HG03558 (cell line): Measurements from ENCODE around the gene SERP2.

ENCODE experiments used
- ATAC-seq: cut with Tn5 transposase; IDR thresholded peaks from one replicate; pipeline ENCODE4 v1.9.1; 2021; ENCODE audit warnings: moderate number of reproducible peaks; ENCODE audit not compliant: unreplicated experiment; ENCODE audit errors: extremely low read depth

The SERP2 gene

DNA sequence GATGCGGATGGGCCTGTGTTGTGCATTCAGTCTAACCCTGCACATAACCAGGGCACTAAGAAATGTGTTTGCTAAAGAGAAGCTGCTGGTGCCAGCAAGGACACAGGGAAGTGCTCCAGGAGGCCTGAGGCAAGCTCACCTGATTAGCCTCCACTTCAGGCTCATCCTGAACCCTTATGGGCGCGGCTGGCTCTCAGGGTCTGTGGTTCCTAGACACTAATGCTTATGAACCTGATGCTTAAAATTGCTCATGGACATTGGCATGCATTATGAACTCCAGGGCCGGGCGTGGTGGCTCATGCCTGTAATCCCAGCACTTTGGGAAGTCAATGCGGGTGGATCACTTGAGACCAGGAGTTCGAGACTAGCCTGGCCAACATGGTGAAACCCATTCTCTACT is 34.3 kb downstream of the SERP2 start:
- ATAC-seq, result no peak

DNA sequence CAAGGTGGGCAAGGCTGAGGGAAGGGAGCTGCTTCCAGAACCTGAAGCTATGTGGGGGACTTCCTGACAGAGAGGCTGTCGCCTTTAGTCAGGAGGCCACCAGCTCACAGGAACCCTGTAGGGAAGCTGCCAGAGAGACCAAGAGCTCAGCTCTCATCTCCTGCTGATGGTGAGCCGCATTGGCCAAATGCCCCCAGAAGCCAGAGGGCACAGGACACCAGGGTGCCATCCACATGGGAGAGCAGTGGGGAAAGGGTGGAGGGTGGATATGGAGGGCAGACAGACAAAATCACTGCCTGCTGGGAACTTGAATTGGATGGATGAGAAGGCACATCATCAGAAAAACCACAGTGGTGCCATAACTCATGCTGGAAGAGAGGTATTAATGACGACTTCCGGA is 36.0 kb downstream of the SERP2 start:
- no peak for ATAC-seq

DNA sequence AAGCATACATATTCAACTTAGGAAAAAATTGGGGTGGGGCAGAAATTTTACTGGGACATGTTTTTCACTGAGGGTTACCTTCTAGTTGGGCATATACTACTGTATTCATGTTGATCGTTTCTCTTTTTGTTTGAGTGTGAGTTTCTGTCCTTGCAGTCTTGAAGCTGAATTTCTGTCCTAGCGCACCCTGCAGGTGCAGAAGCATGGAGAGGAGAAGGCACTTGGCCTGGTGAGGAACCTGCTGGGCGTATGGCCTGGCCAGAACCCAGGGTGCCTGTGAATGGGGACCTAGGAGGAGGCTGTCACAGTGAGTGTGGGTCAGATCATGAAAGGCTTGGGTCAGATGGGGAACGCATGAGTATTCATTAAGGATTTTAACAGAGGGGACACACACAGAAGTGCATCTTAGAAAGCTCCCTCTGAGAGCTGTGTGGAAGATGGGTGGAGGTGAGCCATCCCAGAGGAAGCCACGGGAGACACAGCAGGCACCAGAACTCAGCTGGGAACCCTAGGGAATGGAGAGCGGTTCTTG is 36.8 kb downstream of the SERP2 start:
- no peak for ATAC-seq

DNA sequence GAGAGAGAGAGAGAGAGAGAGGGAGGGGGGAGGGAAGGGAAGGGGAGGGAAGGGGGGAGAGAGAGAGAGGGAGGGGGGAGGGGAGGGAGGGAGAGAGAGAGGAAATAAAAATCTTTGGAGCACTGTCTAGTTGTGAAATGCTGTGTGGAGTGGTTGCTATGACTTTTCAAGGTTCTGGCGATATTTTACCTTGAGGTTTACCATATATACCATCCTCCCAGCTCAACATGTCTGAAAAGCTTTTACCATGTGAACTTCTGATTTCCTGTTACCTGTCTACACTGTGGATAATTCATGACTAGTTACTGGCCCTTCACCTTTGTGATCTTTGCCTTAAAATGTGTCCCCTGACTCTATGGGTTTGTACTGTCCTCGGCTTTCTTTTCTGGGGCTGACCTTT is 38.2 kb downstream of the SERP2 start:
- no peak for ATAC-seq

DNA sequence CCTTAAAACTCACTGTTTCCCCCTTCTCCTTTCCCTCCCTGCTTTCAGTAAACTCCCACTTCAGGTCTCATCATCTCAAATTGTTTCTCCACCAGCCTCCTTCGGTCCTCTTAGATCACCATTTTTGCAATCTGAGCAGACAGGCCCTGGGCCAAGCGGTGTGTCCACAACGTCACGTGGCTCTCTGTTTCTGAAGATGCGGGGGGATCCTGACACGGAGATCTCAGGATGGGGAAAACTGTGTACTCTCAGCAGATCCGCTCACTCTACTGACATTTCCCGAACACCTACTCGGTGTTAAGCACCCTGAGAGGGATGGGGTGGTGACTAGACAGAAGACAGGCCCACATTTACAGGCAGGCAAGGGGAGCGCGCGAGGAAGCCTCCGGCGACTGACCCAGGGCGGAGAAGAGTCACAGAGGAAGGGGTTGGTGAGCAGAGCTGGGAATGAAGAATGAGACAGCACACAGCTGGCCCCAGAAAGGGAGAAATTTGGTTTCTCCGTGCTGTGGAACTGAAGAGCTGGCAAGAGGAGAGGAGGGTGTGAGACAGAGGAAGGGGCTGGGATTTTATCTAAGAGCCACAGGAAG is 38.8 kb downstream of the SERP2 start:
- no peak for ATAC-seq

DNA sequence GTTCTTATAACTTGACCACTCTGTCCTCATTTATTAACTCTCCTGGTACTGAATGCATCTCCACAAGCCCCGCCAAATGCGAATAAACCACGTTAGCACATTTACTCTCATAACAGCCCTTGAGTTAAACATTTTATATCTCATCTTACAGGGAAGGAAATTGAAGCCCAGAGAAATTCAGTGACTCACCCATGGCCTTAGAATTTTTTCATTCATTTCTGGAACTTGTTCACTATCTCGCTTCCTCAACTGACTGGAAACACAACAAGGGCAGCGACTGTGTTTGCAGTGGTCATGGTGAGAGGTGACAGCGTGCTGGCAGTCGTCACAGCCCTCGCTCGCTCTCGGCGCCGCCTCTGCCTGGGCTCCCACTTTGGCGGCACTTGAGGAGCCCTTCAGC is 39.5 kb downstream of the SERP2 start:
- no peak for ATAC-seq

DNA sequence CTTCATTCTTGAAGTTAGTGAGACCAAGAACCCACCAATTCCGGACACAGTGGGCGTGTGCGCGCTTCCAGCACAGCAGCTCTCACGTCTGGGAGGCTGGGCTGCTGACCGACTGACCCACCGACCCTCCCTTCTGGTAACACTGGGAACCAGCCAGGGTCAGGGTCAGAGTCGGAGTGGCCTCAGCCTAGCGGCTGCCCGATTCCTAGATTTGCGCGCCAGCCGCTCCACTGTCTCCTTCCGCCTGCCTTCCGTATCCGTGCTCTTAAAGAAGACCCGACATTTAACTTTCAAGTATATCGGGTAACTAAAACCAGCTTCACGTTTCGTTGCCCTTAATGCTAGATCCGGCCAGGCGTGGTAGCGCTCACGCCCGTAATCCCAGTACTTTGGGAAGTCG is 41.1 kb downstream of the SERP2 start:
- no peak for ATAC-seq

DNA sequence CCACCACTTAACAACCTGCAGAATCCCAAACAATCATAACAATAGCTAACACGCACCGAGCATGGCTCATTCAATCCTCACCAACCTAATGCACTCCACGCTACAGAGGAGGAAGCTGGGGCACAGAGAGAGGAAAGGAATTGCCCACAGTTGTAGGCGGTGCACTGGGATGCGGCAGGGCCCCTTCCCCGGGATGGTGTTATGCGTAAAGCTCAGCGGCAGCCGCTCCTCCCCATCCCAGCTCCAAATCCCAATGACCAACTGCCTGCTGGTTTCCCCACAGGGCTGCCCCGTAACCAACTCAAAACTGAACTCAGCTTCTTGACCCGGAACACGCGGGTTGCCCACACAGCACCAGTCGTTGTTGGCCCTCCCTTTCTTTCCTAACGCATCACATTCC is 42.2 kb downstream of the SERP2 start:
- ATAC-seq, result no peak

DNA sequence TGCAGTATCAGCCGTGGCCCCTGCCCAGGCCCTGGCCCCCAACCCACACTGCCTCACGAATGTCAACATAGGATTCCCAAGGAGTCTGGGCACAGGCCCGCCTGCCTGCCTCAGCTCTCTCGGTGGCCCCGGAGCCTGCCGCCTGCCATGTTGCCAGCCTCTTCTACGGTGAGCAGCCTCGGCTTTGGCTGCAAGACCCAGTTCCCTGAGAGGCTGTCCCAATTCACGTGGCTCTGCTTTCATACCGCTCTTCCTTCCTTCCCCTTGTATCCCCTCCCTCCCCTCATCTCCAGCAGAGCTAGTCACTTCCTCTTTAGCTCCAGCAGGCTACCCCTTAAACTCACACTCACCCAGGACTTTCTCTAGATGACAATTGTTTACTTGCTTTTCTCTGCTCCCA is 42.7 kb downstream of the SERP2 start:
- ATAC-seq, result no peak

DNA sequence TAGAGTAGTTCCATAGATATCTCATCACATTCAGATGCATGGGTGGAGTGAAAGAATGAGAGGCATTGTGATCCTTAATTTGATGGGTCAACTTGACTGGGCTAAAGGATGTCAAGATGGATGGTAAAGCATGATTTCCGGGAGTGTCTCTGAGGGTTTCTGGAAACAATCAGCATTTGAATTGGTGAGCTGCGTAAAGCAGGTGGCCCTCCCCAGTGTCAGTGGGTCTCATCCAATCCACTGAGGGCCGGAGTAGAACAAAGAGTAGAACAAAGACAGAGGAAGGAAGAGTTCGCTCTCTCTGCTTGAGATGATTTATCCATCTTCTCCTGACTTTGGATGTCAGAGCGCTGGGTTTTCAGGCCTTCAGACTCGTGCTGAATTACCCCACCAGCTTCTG is 43.1 kb downstream of the SERP2 start:
- no peak for ATAC-seq

DNA sequence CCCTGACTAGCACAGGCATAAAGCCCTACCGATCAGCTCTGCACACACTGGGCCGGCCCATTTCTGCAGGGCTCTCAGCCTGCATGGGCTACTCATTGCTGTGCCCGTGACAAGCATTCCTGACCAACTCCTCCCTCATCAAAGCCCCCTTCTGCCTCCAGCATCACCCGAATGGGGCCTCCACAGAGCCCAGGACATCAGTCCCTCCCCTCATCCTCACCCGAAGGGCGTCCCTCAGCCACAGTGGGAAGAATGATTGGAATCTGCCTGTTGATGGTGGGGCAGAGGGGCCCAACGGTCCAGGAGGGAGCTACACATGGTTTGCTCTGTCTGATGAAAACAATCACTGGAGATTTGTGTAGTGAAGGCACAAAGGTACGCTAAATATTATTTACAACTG is 43.8 kb downstream of the SERP2 start:
- no peak for ATAC-seq

DNA sequence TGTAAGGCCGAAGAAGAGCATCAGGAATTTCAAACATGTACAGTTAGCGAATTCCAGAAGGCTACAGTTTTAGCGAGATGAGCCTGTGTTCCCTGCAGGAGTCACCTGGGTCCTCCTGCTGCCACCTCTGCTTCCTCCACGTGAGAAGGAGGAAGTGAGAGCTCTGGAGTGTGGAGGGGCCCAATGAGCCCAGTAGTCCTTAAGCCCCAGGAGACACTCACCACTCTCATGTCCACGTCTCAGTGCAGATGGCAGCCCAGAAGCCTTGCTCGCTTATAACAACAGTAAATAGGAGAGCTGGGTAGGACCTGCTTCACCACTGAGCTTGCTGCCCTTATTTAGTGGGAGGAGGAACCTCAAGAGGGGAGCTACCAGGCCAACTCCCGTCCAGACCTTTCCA is 44.3 kb downstream of the SERP2 start:
- no peak for ATAC-seq

DNA sequence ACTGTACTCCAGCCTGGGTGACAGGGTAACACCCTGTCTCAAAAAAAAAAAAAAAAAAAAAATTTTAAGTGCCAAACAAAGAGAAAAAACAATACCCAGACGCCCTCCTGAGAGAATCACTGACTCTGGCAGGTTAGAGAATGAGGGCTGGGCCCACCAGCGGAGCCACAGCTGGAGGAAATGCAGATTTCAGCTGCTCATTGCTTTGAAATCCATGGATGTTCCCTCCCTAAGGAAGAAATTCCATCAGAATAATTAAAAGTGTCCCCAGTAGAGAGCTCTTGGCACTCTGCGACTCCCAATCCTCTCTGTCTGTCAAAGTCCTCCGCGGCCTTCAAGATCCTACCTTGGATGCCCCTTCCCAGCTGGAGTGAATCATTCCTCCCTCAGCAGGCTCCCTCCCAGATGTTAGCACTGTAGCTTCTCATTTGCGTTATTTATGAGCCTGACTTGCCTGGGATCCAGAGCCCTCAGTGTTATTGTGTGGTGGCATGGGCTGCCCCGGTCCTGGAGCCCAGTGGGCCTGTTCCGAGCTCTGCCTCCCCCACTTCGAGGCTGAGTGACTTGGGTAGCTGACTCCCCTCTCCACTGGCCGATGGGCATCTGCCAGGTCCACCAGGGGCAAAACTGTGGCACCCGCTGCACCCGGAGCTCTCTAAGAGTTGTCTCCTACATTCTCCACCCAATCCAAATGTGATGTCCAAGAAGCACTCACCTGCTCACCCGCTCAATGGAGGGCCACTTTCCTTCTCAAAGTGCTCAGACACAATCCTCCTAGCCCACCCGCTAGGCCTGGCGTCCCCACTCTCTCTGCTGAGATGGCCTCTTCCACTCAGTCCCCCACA is 47.0 kb downstream of the SERP2 start:
- ATAC-seq, result no peak

DNA sequence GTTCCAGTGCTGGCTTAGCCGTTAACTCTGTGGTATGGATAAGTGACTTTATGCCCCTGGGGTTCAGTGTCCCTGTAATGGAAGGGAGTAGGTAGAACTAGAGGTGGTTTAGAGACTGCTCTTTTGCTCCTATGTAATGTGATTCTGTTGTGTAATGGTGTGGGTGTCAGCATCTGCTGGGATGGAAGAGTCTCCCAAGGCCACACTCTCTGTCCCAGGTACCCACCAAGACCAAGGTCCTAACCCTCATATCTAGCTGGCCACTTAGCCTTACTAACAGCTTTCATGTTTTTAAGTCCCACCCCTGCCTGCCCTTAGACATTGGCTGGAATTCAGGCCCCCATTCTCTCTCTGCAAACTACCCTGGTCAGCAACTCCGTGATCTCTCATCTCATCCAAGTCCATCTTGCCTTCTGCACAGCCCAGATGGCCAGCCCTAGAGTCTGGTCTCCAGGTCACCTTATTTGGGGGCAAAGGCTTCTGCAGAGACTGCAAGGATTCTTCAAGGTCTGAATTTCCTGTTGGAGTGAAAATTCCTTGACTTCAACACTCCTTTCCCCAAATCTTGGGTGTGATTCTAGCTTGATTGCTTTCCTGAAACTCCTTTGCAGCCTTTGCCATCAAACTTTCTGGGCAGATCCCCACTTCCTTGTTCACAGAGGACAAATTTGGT is 48.4 kb downstream of the SERP2 start:
- ATAC-seq, result no peak

DNA sequence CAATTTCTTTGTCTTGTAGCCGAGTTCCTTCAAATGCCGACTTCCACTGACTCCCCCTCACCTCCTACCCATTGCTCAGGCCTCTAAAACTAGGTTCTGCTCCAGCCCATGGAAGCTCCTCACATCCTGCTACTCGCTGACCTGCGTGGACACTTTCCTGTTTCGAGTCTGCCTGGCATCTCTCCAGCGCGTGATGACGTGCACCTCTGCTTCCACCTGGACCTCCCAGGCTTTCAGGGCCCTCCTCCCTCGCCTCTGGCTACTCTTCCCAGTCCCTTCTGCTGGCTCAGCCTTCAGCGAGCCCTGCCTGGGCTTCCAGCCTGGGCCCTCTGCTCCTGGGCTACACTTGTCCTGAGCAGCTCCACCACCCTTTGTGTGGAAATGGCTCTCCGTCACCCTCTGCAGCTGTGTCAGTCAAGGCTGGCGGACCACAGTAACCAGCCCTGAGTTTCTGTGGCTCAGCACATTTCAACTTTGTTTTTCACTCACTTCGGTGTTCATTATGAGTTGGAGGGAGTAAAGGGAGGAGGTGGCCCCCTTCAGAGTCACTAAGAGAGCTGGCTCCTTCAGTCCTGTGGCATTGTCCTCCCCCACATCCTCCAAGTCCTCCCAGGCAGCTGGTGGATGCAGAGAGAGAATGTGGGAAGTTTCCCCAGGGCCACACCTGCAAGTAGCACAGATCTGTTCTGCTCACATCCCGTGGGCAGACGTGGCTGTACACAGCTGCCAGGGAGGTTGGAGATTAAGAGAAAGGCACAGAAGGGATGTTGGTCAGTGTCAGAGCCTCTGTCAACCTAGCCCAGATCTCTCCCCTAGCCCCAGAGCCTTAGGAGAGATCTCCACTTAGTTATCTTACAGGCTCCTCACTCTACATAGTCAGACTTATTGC is 49.4 kb downstream of the SERP2 start:
- ATAC-seq, result no peak

DNA sequence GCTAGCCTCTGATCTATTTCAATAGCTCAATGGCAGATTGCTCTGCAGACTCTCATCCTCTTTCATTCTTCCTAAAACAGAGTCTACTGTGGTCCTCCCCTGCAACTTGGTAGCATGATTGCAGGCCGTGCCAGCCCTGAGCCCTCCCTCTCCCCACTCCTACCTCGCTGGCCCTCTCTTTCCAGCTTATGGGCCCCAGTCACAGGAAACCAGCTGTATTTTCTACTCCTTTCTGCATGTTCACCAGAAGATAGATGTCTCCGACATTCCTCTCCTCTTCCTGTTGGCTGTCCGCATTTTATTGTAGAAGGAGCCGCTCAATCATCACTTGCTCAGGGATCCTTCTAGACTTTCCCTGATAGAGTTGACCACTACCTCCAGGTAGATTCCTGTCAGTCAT is 50.2 kb downstream of the SERP2 start:
- ATAC-seq, result no peak

DNA sequence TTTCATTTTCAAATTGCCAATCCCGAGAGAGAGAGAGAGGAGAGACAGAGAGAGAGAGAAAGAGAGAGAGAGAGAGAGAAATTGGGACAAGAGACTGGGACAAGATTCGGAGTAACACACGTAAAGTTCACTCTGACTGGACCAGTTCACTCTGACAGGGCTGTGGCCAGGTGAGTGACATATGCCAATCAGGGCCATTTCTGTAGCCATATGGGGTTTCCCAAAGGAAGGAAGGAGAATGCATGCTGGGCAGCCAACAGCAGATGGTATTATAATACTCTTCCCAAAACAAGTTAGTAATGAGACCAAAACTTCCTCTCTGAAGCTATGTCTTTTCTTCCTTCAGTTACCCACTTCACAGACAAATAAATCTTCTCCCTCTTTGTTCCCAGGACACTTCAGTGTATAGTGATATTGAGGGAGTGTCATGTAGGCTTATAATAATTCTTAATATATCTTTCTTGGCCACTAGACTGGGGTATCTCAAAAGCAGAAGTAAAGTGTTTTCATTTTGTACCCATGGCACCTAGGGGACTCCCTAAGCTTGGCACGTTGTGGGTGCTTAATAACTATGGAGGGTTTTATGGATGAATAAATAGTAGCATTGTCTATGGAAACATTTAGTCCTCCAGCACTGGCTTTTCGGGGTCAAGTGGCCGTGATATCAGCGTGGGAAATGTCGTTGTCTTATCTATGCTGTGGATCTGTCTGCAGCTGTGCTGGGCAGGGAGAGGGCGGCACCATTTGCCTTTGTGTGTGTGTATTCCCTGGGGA is 51.6 kb downstream of the SERP2 start:
- ATAC-seq, result no peak

DNA sequence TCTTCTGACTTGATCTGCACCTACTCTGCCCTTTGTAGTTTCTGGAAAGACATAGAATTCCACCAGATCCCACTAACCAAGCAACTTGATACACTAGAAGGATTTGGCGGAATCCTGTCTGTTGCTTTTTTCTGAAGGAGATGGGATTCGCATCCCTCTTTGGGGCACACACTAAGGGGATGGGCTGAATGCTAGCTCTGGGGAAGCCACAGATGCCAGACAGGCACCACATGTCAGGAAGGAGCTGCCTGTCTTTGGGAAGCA is 52.1 kb downstream of the SERP2 start:
- ATAC-seq, result no peak

DNA sequence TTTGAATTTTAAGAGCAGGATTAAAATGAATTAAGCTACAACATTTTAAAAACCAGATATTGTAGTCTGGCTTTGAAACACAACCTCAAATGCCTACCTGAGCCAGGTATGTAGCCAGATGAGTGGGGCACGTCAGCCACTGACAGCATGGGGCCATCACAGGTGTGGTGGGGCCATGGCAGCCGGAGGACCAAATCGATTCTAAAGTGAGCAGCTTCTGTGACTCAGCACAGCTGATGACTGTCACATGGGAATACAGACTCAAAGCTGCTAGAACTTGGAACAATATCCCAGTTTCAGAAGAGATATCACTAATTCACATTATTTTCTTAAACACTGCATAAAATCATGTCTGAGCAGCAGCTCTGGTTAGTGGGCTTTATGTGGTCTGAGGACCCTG is 52.8 kb downstream of the SERP2 start:
- no peak for ATAC-seq

DNA sequence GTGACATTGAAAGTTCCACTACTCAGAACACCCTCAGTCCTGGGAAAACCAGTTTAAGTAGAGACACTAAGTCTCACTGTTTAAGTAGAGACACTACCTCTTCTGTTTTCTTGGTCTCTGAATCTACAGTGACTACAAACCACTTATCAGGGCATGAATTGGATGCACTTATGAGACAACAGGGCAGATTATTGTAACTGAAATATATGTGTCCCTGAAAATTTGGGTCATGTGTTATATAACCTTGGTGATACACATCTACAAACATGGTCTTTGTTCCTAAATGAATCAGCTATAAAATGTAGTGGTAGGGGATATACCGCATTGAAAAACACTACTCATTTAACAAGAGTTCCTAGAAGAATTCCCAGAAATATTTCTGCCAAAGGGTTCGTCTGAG is 55.7 kb downstream of the SERP2 start:
- no peak for ATAC-seq
